ENCODE measurements around the gene ZNF765. TPM values are rescaled to one million over a fixed set of nuclear protein-coding genes. Genes with fewer than 3 reads are reported as not detected.
"Not testable (repeated sequence)": the region's sequence is repeated elsewhere in the genome, so short reads cannot be mapped to it uniquely, and the experiment has no call there.

ZNF765 gene
- total RNA-seq, 1 donor from 2014 or later = 14.9 TPM

DNA sequence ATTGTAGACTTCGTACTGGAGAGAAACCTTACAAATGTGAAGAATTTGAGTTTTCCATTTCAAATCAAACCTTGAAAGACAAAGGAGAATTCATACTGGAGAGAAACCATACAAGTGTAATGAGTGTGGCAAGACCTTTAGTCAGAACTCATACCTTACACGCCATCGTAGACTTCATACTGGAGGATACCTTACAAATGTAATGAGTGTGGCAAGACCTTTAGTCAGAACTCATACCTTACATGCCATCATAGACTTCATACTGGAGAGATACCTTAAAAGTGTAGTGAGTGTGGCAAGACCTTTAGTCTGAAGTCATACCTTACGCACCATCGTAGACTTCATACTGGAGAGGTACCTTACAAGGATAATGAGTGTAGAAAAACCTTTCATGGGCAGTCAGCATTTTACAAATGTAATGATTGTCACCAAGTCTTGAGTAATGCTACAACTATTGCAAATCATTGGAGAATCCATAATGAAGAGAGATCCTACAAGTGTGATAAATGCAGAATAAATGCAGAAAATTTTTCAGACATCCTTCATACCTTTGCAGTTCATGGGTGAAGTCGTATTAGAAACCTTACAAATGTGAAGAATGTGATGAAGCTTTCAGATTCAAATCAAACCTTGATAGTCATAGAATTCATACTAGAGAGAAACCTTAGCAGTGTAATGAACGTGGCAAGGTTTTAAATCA, 14.7 kb downstream of the ZNF765 start:
- peaks cover 36% of the 10 kb centered on the region for H3K9me3 ChIP-seq (ENCODE audit: low read depth)
- no peaks in the 10 kb centered on the region for H3K4me1 ChIP-seq
- H3K36me3 Mint-ChIP-seq = peaks cover 69% of the 10 kb centered on the region
- peaks cover 70% of the 10 kb centered on the region for H3K9me3 Mint-ChIP-seq
- H2AFZ ChIP-seq (replicated peaks) = no peak overlapping the region
- no peak overlapping the region for H3K27ac ChIP-seq
- no peak for DNase-seq (ENCODE audit: low spot score)
- no peak overlapping the region for H3K9ac ChIP-seq
- peaks cover 6% of the 10 kb centered on the region for H3K27me3 Mint-ChIP-seq (ENCODE audit: insufficient read depth, low read depth)
- H3K4me3 Mint-ChIP-seq = no peak overlapping the region
- no peaks in the 10 kb centered on the region for H3K4me1 Mint-ChIP-seq
- no peaks in the 10 kb centered on the region for H4K20me1 ChIP-seq (ENCODE audit: low read depth)
- H3K4me2 ChIP-seq = no peak overlapping the region
- no peak overlapping the region for H3K4me3 ChIP-seq
- H3K79me2 ChIP-seq (ENCODE audit: low read depth) = no peaks in the 10 kb centered on the region
- H3K27ac Mint-ChIP-seq = no peak overlapping the region
- peaks cover 19% of the 10 kb centered on the region for H3K36me3 ChIP-seq
- TF ChIP-seq EZH2 (IDR thresholded peaks at IDR 0.05) (no peak), EZH2phosphoT487 (IDR thresholded peaks at IDR 0.05) (no peak)
- TF ChIP-seq, protein P1, sequence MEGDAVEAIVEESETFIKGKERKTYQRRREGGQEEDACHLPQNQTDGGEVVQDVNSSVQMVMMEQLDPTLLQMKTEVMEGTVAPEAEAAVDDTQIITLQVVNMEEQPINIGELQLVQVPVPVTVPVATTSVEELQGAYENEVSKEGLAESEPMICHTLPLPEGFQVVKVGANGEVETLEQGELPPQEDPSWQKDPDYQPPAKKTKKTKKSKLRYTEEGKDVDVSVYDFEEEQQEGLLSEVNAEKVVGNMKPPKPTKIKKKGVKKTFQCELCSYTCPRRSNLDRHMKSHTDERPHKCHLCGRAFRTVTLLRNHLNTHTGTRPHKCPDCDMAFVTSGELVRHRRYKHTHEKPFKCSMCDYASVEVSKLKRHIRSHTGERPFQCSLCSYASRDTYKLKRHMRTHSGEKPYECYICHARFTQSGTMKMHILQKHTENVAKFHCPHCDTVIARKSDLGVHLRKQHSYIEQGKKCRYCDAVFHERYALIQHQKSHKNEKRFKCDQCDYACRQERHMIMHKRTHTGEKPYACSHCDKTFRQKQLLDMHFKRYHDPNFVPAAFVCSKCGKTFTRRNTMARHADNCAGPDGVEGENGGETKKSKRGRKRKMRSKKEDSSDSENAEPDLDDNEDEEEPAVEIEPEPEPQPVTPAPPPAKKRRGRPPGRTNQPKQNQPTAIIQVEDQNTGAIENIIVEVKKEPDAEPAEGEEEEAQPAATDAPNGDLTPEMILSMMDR (IDR thresholded peaks at IDR 0.05) = no peak
- H3F3A ChIP-seq (ENCODE audit: low read depth) = no peaks in the 10 kb centered on the region
- H3K27me3 ChIP-seq = no peaks in the 10 kb centered on the region

GRCh38 chr19:53420520-53421315, 25.8 kb downstream of the ZNF765 start:
- H3F3A ChIP-seq (ENCODE audit: low read depth); H3K27me3 Mint-ChIP-seq (ENCODE audit: insufficient read depth, low read depth); H3K9ac ChIP-seq; H4K20me1 ChIP-seq (ENCODE audit: low read depth); DNase-seq (ENCODE audit: low spot score); H3K27ac ChIP-seq; H3K79me2 ChIP-seq (ENCODE audit: low read depth); H3K9me3 ChIP-seq (ENCODE audit: low read depth); H3K36me3 Mint-ChIP-seq; H3K4me2 ChIP-seq; H3K4me1 ChIP-seq; H3K4me3 Mint-ChIP-seq; H3K4me1 Mint-ChIP-seq; H2AFZ ChIP-seq (replicated peaks); H3K4me3 ChIP-seq; H3K36me3 ChIP-seq; H3K27ac Mint-ChIP-seq; H3K27me3 ChIP-seq: not testable (repeated sequence)
- peaks cover 13% of the 10 kb centered on the region for H3K9me3 Mint-ChIP-seq

DNA sequence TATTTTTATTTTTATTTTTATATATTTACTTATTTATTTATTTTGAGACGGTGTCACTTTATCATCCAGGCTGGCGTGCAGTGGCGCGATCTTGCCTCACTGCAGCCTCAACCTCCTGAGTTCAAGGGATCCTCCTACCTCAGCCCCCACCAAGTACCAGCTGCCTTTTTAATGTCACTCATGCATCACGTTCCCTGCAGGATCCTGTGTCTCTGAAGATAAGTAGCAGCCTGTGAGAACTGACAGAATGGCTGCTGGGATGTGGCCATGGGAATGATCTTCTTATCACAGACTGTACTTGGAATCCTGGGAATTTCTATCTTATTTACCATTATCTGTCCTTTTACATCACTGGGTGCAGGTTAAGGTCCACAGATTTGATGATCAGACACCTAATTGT, 27.6 kb downstream of the ZNF765 start:
- DNase-seq (ENCODE audit: low spot score) = no peak
- no peak overlapping the region for H3K4me3 Mint-ChIP-seq
- TF ChIP-seq EZH2phosphoT487 (IDR thresholded peaks at IDR 0.05) (no peak), EZH2 (IDR thresholded peaks at IDR 0.05) (no peak)
- TF ChIP-seq, protein P1 (IDR thresholded peaks at IDR 0.05) = no peak
- H3K27me3 Mint-ChIP-seq (ENCODE audit: insufficient read depth, low read depth) = no peaks in the 10 kb centered on the region
- Histone ChIP-seq H3K27ac (no peak overlapping the region), H3K27me3 (no peaks in the 10 kb centered on the region), H4K20me1 (ENCODE audit: low read depth) (no peaks in the 10 kb centered on the region), H3K79me2 (ENCODE audit: low read depth) (no peaks in the 10 kb centered on the region), H3K4me3 (no peak overlapping the region), H3K9me3 (ENCODE audit: low read depth) (no peaks in the 10 kb centered on the region), H3K36me3 (no peaks in the 10 kb centered on the region), H3K4me1 (no peaks in the 10 kb centered on the region), H3K4me2 (no peak overlapping the region), H3K9ac (no peak overlapping the region), H2AFZ (replicated peaks) (no peak overlapping the region), H3F3A (ENCODE audit: low read depth) (no peaks in the 10 kb centered on the region)
- no peaks in the 10 kb centered on the region for H3K36me3 Mint-ChIP-seq
- no peaks in the 10 kb centered on the region for H3K4me1 Mint-ChIP-seq
- no peak overlapping the region for H3K27ac Mint-ChIP-seq
- peaks cover 5% of the 10 kb centered on the region for H3K9me3 Mint-ChIP-seq

DNA sequence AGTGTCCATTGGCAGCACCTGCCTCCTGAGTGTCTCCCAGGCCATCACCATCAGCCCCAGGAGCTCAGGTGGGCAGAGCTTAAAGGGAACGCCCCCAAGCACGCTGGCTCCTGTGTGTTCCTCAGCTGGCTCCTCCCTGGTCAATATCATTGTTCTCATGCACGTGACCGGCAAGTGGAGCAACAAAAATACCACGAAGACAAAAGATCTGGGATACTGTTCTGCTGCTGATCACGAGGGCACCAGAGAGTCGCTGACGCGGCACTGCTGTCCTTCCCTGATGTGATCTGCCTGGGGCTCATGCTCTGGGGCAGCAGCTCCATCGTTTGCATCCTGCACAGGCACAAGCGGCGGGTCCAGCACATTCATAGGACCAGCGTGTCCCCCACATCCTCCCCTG, 28.1 kb downstream of the ZNF765 start:
- H3K27ac Mint-ChIP-seq; H3K9me3 ChIP-seq (ENCODE audit: low read depth); H3K27ac ChIP-seq; H3K9ac ChIP-seq; H3K4me1 Mint-ChIP-seq; H3K4me3 Mint-ChIP-seq; H3K27me3 ChIP-seq; H2AFZ ChIP-seq (replicated peaks); H3K4me1 ChIP-seq; H3K4me2 ChIP-seq; H3K27me3 Mint-ChIP-seq (ENCODE audit: insufficient read depth, low read depth); H4K20me1 ChIP-seq (ENCODE audit: low read depth); H3F3A ChIP-seq (ENCODE audit: low read depth); H3K36me3 Mint-ChIP-seq; H3K9me3 Mint-ChIP-seq; H3K4me3 ChIP-seq; DNase-seq (ENCODE audit: low spot score); H3K36me3 ChIP-seq; H3K79me2 ChIP-seq (ENCODE audit: low read depth): not testable (repeated sequence)
